Globus pallidus (tissue), 1 donor: ENCODE data around the gene ADAT3.

Experiments
- DNase-seq: peaks from one replicate; pipeline ENCODE4 v3.0.0-alpha.2; 2015; ENCODE audit warnings: low spot score

The ADAT3 gene

GRCh38 chr19:1938071-1938470 lies 32.9 kb downstream of the ADAT3 start:
- no peak for DNase-seq

DNA sequence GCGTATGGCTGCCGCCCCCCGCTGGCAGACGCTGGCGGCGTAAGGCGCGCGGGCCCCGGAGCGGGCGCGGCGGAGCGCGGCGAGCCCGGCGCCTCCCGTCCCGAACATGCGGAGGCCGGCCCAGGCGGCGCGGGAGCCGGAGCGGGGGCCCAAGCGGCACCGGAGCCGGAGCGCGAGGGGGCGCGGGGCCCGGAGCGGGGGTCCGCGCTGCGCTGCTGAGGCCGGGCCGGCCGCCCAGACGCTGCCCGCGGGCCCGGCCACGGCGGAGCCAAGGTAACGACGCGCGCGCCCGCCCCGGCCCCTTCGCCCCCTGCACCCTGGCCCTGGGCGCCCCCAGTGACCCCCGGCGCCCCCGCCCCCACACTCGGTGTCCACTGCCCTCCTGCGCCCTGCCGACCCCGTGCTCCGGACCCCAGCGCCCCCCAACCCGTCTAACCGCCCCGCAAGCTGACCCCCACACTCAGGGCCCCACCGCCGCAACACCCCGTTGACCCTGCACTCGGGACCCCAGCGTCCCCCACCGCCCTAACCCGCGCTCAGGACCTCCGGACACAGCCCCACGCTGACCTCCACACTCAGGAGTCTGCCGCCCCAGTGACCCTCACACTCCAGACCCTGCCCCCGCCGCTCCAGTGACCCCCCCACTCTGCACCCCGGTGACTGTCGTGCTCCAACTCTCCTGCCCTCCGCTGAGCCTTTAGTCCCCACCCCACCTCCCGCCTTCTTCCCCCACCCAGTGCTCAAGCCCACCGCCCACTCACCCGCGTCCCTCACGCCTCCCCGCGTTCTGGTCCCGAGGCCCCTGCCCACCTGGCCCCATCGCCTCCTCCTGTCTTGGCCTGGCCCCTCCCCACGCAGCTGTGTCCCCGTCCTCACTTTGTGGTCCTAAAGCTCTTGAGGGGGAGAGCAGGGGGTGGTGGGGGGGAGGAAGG lies 36.2 kb downstream of the ADAT3 start, which contains the start of gene CSNK1G2:
Gene CSNK1G2 (plus strand): TSS at position 27 of the 932 bp plus-strand sequence. CDS start 28,601 bp downstream, outside the sequence.
- no peak for DNase-seq

- DNase-seq = peak; percentile 52
These were observed 37.1 kb downstream of the ADAT3 start for GRCh38 chr19:1942078-1942933.

GRCh38 chr19:1942934-1943555 lies 37.8 kb downstream of the ADAT3 start:
- DNase-seq = no peak

DNA sequence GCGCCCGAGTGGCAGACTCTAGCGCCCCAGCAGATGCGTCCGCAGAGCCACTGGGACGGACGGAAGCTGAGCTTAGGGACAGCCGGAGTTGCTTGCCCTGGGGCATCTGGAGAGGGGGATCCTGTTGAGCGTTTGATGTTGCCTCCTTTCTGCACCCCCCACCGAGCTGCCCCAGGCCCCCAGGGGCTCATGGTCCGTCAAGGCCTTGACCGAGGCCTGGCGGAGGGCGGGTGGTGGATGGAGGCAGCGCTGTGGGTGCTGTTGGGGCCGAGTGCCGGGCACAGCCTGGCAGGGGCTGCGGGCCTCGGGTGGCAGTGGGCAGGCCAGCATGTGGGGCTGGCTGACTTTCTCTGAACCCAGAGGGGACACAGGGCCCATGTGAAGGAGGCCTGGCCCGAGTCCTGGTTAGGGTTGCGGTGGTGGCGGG lies 38.5 kb downstream of the ADAT3 start:
- no peak for DNase-seq

- no peak for DNase-seq
These were observed 39.1 kb downstream of the ADAT3 start for GRCh38 chr19:1944088-1944915.

- no peak for DNase-seq
These were observed 39.8 kb downstream of the ADAT3 start for GRCh38 chr19:1944916-1945561.

GRCh38 chr19:1945899-1946298 lies 40.7 kb downstream of the ADAT3 start:
- DNase-seq = no peak

DNA sequence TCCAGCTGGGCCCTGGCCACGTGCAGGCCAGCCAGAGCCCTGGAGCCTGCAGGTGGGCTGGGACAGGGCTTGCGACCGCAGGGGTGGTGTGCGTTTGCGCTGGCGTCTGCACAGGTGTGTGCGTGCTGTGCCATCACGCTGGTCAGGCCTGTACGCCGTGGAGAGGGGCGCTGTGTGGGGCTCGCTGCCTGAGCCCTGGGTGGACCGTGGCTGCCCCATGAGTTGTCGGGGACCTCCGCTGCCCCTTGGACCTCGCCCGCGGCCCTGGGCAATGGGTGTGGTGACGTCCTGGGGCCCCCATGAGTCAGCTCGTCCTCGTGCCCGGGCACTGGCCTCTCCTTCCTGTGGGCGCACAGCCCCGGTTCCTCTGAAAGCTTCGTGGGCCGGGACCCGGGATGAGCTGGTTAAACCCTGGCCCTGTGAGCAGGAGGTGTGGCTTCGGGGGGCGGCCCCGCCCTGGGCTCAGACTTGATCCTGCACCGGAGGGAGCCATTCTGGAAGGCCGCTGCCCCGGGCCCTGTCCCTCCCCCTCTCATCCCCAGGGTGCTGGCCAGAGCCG lies 42.5 kb downstream of the ADAT3 start:
- no peak for DNase-seq

GRCh38 chr19:1949304-1950101 lies 44.3 kb downstream of the ADAT3 start:
- no peak for DNase-seq

- DNase-seq = no peak
These were observed 45.4 kb downstream of the ADAT3 start for GRCh38 chr19:1950640-1951039.

GRCh38 chr19:1952635-1953034 lies 47.4 kb downstream of the ADAT3 start:
- DNase-seq = no peak

DNA sequence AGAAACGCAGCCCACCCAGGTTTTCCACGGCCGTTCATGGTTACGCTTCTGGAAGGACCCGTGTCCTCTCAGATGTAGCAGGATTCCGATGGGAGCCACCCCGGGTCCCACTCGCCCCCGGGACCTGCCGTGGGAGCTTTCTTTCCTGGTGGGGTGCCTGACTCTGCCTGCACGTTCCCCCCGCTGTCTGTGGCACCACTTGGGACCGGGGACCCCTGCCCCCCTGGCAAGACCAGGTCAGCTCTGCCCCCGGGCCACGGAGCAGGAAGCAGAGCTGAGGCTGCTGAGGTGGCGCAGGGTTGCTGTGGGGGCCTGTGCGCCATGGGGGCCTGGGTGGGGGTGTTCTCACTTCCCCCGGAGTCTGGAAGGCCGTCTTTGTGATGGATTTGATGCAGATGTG lies 47.8 kb downstream of the ADAT3 start:
- DNase-seq = no peak

- no peak for DNase-seq
These were observed 48.4 kb downstream of the ADAT3 start for GRCh38 chr19:1953441-1954094.

GRCh38 chr19:1954532-1954933 lies 49.3 kb downstream of the ADAT3 start:
- no peak for DNase-seq

DNA sequence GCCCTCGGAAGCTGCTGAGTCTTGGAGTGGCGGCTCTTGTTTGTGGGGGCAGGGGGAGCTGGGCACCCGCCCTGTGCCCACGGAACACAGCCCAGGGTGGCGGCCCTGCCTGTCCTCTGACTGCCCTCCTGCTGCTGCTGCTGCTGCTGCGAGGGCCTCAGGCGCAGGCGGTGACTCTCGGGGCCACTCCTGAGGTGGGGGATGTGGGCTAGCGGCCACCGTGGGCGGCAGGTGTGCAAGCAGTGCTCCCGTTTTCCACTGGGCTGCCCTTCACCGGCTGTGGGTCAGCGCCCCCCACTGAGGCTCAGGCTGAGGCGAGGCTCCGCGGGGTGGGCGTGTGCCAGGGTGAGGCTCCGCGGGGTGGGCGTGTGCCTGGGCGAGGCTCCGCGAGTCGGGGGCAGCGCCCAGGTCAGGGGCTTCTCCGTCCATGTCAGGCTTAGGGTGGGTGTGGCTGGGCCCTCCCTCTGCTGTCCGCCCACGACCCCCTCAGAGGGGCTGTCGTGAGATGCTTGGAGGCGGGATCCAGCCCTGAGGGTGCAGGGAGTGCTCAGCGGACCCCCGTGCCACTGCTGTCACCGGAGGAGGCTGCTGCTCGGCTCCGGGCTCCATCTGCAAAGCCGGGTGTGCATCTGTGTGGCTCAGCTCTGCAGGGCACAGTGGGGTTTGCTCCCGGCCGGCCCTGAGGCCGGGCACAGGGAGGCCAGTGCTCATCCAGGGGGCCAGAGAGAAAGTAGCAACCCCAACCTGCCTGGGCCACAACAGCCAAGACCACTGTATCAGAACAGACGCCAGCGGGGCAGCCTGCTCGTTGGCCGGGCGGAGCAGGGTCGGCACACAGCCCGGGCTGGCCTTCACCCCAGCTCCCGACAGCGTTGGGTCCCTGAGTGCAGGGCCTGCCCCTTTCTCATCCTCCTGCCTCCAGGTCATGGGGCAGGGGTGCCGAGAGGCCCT lies 50.2 kb downstream of the ADAT3 start:
- DNase-seq = no peak

DNA sequence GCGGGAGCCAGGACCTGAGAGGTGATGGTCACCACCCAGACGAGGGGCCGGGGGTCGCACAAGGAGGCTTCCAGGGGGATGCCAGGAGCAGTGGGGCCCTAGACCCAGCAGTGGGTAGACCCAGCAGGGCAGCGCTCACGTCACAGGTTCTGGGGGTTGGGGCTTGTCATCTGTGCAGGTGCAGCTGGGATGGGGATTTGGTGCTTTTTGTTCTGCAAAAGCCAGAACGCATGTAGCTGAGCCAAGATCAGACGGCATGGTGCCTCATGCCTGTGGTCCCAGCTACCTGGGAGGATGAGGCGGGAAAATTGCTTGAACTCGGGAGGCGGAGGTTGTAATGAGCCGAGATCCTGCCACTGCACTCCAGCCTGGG lies 50.9 kb downstream of the ADAT3 start:
- DNase-seq = no peak

DNA sequence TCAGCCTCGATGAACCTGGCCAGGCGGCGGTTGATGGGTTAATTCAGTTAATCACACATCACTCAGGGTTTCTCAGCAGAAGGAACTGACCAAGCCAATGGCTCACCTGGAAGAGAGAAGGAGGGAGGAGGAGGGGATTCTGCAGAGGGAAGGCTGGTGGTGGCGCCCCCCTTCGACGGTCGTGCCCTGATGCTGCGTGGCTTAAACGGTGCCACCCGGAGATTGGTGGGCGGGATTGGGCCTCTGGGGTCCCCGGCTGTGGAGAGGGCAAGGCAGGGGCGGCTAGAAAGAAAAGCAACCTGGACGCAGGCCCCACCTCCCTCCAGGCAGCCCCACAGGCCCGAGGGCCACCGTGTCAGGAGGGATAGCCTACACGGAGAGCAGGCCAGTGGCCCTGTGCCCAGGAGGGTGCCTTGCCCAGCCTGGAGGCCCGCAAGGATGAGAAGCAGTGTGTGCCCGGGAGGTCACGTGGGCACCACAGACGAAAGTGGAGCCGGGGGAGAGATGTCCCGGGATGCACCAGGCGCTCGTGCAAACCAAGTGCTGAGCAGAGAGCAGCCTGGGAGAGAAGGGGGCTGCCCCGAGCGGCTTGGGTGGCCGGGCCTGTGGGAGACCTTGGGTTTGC lies 51.8 kb downstream of the ADAT3 start:
- peak; percentile 94 for DNase-seq
